Measurements from ENCODE around the gene METTL4. TPM values are rescaled to one million over a fixed set of nuclear protein-coding genes. Genes with fewer than 3 reads are reported as not detected.
"Not testable (repeated sequence)": the region's sequence is repeated elsewhere in the genome, so short reads cannot be mapped to it uniquely, and the experiment has no call there.

METTL4 gene
- total RNA-seq, 1 donor from 2014 or later: 9.0 TPM

GRCh38 chr18:2545155-2545554 is 26.1 kb downstream of the METTL4 start:
- Mint-ChIP-seq H3K4me1 (ENCODE audit: low read depth, unreplicated experiment) (peaks cover 3% of the 10 kb centered on the region), H3K9me3 (ENCODE audit: unreplicated experiment) (no peaks in the 10 kb centered on the region), H3K4me3 (ENCODE audit: unreplicated experiment) (no peak overlapping the region), H3K36me3 (ENCODE audit: low read depth, unreplicated experiment) (no peaks in the 10 kb centered on the region), H3K27me3 (ENCODE audit: low read depth, unreplicated experiment) (no peaks in the 10 kb centered on the region), H3K27ac (ENCODE audit: unreplicated experiment) (no peak overlapping the region)
- Histone ChIP-seq H4K20me1 (ENCODE audit: insufficient read depth, low read length) (no peaks in the 10 kb centered on the region), H3K9me3 (ENCODE audit: insufficient read depth, low read depth, low read length) (no peaks in the 10 kb centered on the region), H3K4me3 (ENCODE audit: insufficient read depth, low read depth, low read length) (no peak overlapping the region), H3K27ac (ENCODE audit: low read depth, low read length) (no peak overlapping the region), H3K36me3 (ENCODE audit: insufficient read depth, low read length) (no peaks in the 10 kb centered on the region), H3K4me2 (ENCODE audit: low read length) (no peak overlapping the region), H3K79me2 (ENCODE audit: insufficient read depth, low read length) (no peaks in the 10 kb centered on the region), H3K27me3 (ENCODE audit: insufficient read depth, low read length) (no peaks in the 10 kb centered on the region), H3K4me1 (ENCODE audit: insufficient read depth, low read length) (no peaks in the 10 kb centered on the region), H3K9ac (ENCODE audit: low read length) (no peak overlapping the region), H2AFZ (ENCODE audit: low read depth, low read length) (no peak overlapping the region)
- DNase-seq (ENCODE audit: low read depth) (no peak), FAIRE-seq (no peak)
- no peak for TF ChIP-seq EZH2 (IDR thresholded peaks at IDR 0.05; ENCODE audit: insufficient read depth, low read length)
- TF ChIP-seq CTCF (IDR thresholded peaks at IDR 0.05; ENCODE audit: insufficient read depth, low read depth, low read length): no peak

- peak; percentile 60 for TF ChIP-seq CTCF (IDR thresholded peaks at IDR 0.05; ENCODE audit: insufficient read depth, low read depth, low read length)
- H3K27ac Mint-ChIP-seq (ENCODE audit: unreplicated experiment); H2AFZ ChIP-seq (ENCODE audit: low read depth, low read length); DNase-seq (ENCODE audit: low read depth); H3K79me2 ChIP-seq (ENCODE audit: insufficient read depth, low read length); FAIRE-seq; H3K9me3 Mint-ChIP-seq (ENCODE audit: unreplicated experiment); H4K20me1 ChIP-seq (ENCODE audit: insufficient read depth, low read length); H3K9me3 ChIP-seq (ENCODE audit: insufficient read depth, low read depth, low read length); H3K4me1 Mint-ChIP-seq (ENCODE audit: low read depth, unreplicated experiment); H3K27me3 Mint-ChIP-seq (ENCODE audit: low read depth, unreplicated experiment); H3K4me3 ChIP-seq (ENCODE audit: insufficient read depth, low read depth, low read length); H3K9ac ChIP-seq (ENCODE audit: low read length); H3K4me1 ChIP-seq (ENCODE audit: insufficient read depth, low read length); H3K36me3 ChIP-seq (ENCODE audit: insufficient read depth, low read length); H3K27me3 ChIP-seq (ENCODE audit: insufficient read depth, low read length); H3K36me3 Mint-ChIP-seq (ENCODE audit: low read depth, unreplicated experiment); H3K27ac ChIP-seq (ENCODE audit: low read depth, low read length); H3K4me3 Mint-ChIP-seq (ENCODE audit: unreplicated experiment); H3K4me2 ChIP-seq (ENCODE audit: low read length): not testable (repeated sequence)
Observed at GRCh38 chr18:2541925-2542563, 29.3 kb downstream of the METTL4 start.

GRCh38 chr18:2540575-2540974 is 30.7 kb downstream of the METTL4 start:
- Mint-ChIP-seq H3K4me3 (ENCODE audit: unreplicated experiment) (no peak overlapping the region), H3K27me3 (ENCODE audit: low read depth, unreplicated experiment) (no peaks in the 10 kb centered on the region), H3K27ac (ENCODE audit: unreplicated experiment) (no peak overlapping the region), H3K36me3 (ENCODE audit: low read depth, unreplicated experiment) (peaks cover under 1% of the 10 kb centered on the region), H3K9me3 (ENCODE audit: unreplicated experiment) (no peaks in the 10 kb centered on the region), H3K4me1 (ENCODE audit: low read depth, unreplicated experiment) (peaks cover 14% of the 10 kb centered on the region)
- H3K4me1 ChIP-seq (ENCODE audit: insufficient read depth, low read length): peaks cover 6% of the 10 kb centered on the region
- no peaks in the 10 kb centered on the region for H3K79me2 ChIP-seq (ENCODE audit: insufficient read depth, low read length)
- FAIRE-seq (no peak), DNase-seq (ENCODE audit: low read depth) (no peak)
- TF ChIP-seq CTCF (IDR thresholded peaks at IDR 0.05; ENCODE audit: insufficient read depth, low read depth, low read length): no peak
- no peak for TF ChIP-seq EZH2 (IDR thresholded peaks at IDR 0.05; ENCODE audit: insufficient read depth, low read length)
- no peaks in the 10 kb centered on the region for H3K27me3 ChIP-seq (ENCODE audit: insufficient read depth, low read length)
- H3K36me3 ChIP-seq (ENCODE audit: insufficient read depth, low read length): no peaks in the 10 kb centered on the region
- H3K4me3 ChIP-seq (ENCODE audit: insufficient read depth, low read depth, low read length): no peak overlapping the region
- no peak overlapping the region for H3K4me2 ChIP-seq (ENCODE audit: low read length)
- H3K9me3 ChIP-seq (ENCODE audit: insufficient read depth, low read depth, low read length): no peaks in the 10 kb centered on the region
- H2AFZ ChIP-seq (ENCODE audit: low read depth, low read length): no peak overlapping the region
- no peak overlapping the region for H3K27ac ChIP-seq (ENCODE audit: low read depth, low read length)
- no peak overlapping the region for H3K9ac ChIP-seq (ENCODE audit: low read length)
- no peaks in the 10 kb centered on the region for H4K20me1 ChIP-seq (ENCODE audit: insufficient read depth, low read length)

All from astrocyte (in vitro differentiated cells and primary cell).